HCT116 (cell line): ENCODE results near the gene KIRREL3. TPM values are rescaled to one million over a fixed set of nuclear protein-coding genes. Genes with fewer than 3 reads are reported as not detected.

Source experiments
- ATAC-seq: fragments of 200-7000 bp; cut with Tn5 transposase; 2 replicates; pipeline ENCODE4 v1.9.1; 2020; ENCODE audit warnings: mild to moderate bottlenecking, moderate library complexity
- BruUV-seq: library from RNA; stranded (reverse); fragments of 400-500 nt; replicated peaks from 2 replicates; lab custom pipeline; 2021; lab: Mats Ljungman, UMichigan
- CTCF ChIA-PET: fragments of 300-600 bp; sonication (Branson Sonifier 250); formaldehyde crosslinking; loops from one replicate; lab custom pipeline; 2021; ENCODE audit warnings: antibody characterized with exemption; lab: Charles Lee
- POLR2A ChIA-PET: fragments of 300-600, 350-600 bp; sonication (Branson Sonifier 250); formaldehyde crosslinking; loops from one replicate; lab custom pipeline; 2021; ENCODE audit warnings: antibody characterized with exemption; lab: Charles Lee
- RAD21 ChIA-PET, 2 experiments: fragments of 300-600 bp; sonication (Branson Sonifier 250); formaldehyde crosslinking; loops; one replicate each; lab custom pipeline; 2023; ENCODE audit warnings: low total read pairs in 2 of 2; ENCODE audit not compliant: uncharacterized antibody in 2 of 2, unreplicated experiment in 2 of 2, low non-redundant PET in 1 of 2; lab: Charles Lee
- DNase-seq: peaks from one replicate; pipeline ENCODE4 v3.0.0-alpha.2; 2010; ENCODE audit warnings: low read depth, low spot score
- H2AFZ ChIP-seq: fragments of 200-600 bp; shearing (Covaris generic), sonication (generic); 2 replicates; pipeline ENCODE4 v1.6.1; 2017; ENCODE audit warnings: low read depth, mixed run types, mixed read lengths, antibody characterized with exemption, low read length; ENCODE audit not compliant: poor library complexity, severe bottlenecking
- H3K27ac ChIP-seq: 2 replicates; pipeline ENCODE4 v1.5.1; 2012; ENCODE audit warnings: low read depth, low read length
- H3K27me3 ChIP-seq: fragments of 200-600 bp; sonication (generic); 2 replicates; pipeline ENCODE4 v1.6.1; 2016; ENCODE audit warnings: mixed run types, low read length, mixed read lengths; ENCODE audit not compliant: insufficient read depth
- H3K36me3 ChIP-seq, 2 experiments: fragments of 200-500 bp in 1 of 2; fragments of 200-600 bp in 1 of 2; sonication (Bioruptor generic) in 1 of 2; sonication (generic) in 1 of 2; 2 replicates each; pipeline versions ENCODE4 v1.5.1 to v1.6.1; 2014 to 2016; ENCODE audit warnings: low read length in 2 of 2, inconsistent platforms in 1 of 2, mixed read lengths in 1 of 2, mixed run types in 1 of 2; ENCODE audit not compliant: insufficient read depth in 2 of 2, control insufficient read depth in 1 of 2
- H3K4me1 ChIP-seq, 2 experiments: fragments of 200-600 bp in 1 of 2; sonication (generic) in 1 of 2; 2 replicates each; pipeline versions ENCODE4 v1.5.1 to v1.6.1; 2012 to 2017; ENCODE audit warnings: low read length in 2 of 2, inconsistent platforms in 1 of 2, mild to moderate bottlenecking in 1 of 2, mixed read lengths in 1 of 2, mixed run types in 1 of 2, moderate library complexity in 1 of 2; ENCODE audit not compliant: insufficient read depth in 2 of 2, control insufficient read depth in 1 of 2
- H3K4me2 ChIP-seq: fragments of 200-600 bp; sonication (generic); 2 replicates; pipeline ENCODE4 v1.6.1; 2017; ENCODE audit warnings: mixed run types, low read length, mixed read lengths
- H3K4me3 ChIP-seq, 2 experiments: fragments of 200-600 bp in 1 of 2; sonication (generic) in 1 of 2; replicated peaks in 1 of 2; 2 replicates each; pipeline ENCODE4 v1.5.1; 2011 to 2016; ENCODE audit warnings: low read length in 2 of 2, control low read depth in 1 of 2, low read depth in 1 of 2, mild to moderate bottlenecking in 1 of 2, mixed read lengths in 1 of 2, mixed run types in 1 of 2
- H3K79me2 ChIP-seq: fragments of 200-600 bp; sonication (generic); 2 replicates; pipeline ENCODE4 v1.6.1; 2017; ENCODE audit warnings: mild to moderate bottlenecking, mixed run types, low read length, moderate library complexity, mixed read lengths; ENCODE audit not compliant: insufficient read depth
- H3K9ac ChIP-seq: fragments of 200-600 bp; sonication (generic); 2 replicates; pipeline ENCODE4 v1.6.1; 2016; ENCODE audit warnings: low read length, mixed read lengths
- H3K9me2 ChIP-seq: fragments of 200-600 bp; sonication (generic), shearing (Covaris generic); 2 replicates; pipeline ENCODE4 v1.6.1; 2017; ENCODE audit warnings: mixed run types, mild to moderate bottlenecking, moderate library complexity; ENCODE audit not compliant: insufficient read depth
- H3K9me3 ChIP-seq, 2 experiments: fragments of 200-500 bp in 1 of 2; fragments of 200-600 bp in 1 of 2; sonication (Bioruptor generic) in 1 of 2; sonication (generic) in 1 of 2; 2 replicates each; pipeline ENCODE4 v1.6.1; 2014 to 2017; ENCODE audit warnings: low read length in 2 of 2, mixed read lengths in 2 of 2, inconsistent platforms in 1 of 2, low read depth in 1 of 2, mild to moderate bottlenecking in 1 of 2, mixed run types in 1 of 2, moderate library complexity in 1 of 2; ENCODE audit not compliant: control insufficient read depth in 1 of 2, insufficient read depth in 1 of 2
- H4K20me1 ChIP-seq: fragments of 200-600 bp; sonication (generic), shearing (Covaris generic); 2 replicates; pipeline ENCODE4 v1.6.1; 2017; ENCODE audit warnings: mixed run types, mild to moderate bottlenecking, moderate library complexity; ENCODE audit not compliant: insufficient read depth
- CBX3 ChIP-seq: IDR thresholded peaks from 2 replicates; pipeline ENCODE4 v1.6.1; 2012; ENCODE audit warnings: low read depth
- CEBPB ChIP-seq: IDR thresholded peaks from 2 replicates; pipeline ENCODE4 v1.6.1; 2012; ENCODE audit warnings: low read depth
- EGR1 ChIP-seq: IDR thresholded peaks from 2 replicates; pipeline ENCODE4 v1.6.1; 2012; ENCODE audit warnings: low read depth
- EZH2 ChIP-seq: fragments of 200-600 bp; sonication (generic); IDR thresholded peaks from 2 replicates; pipeline ENCODE4 v1.6.1; 2017; ENCODE audit warnings: antibody characterized with exemption, mixed run types
- FOSL1 ChIP-seq: IDR thresholded peaks from 2 replicates; pipeline ENCODE4 v1.6.1; 2012; ENCODE audit warnings: low read depth
- POLR2A ChIP-seq: IDR thresholded peaks from 2 replicates; pipeline ENCODE4 v1.7.0; 2011; ENCODE audit warnings: borderline replicate concordance; ENCODE audit not compliant: insufficient read depth, insufficient read length; ENCODE audit errors: extremely low read depth
- POLR2AphosphoS5 ChIP-seq: IDR thresholded peaks from 2 replicates; pipeline ENCODE4 v1.6.1; 2011; ENCODE audit warnings: mild to moderate bottlenecking, low read depth, low read length, moderate library complexity
- RAD21 ChIP-seq: IDR thresholded peaks from 2 replicates; pipeline ENCODE4 v1.6.1; 2012; ENCODE audit warnings: low read depth, mild to moderate bottlenecking
- SIN3A ChIP-seq: IDR thresholded peaks from 2 replicates; pipeline ENCODE4 v1.6.1; 2012; ENCODE audit warnings: low read depth
- SP1 ChIP-seq: IDR thresholded peaks from 2 replicates; pipeline ENCODE4 v1.6.1; 2012; ENCODE audit warnings: low read depth
- TCF7L2 ChIP-seq: IDR thresholded peaks from 2 replicates; pipeline ENCODE4 v1.7.0; 2011; ENCODE audit warnings: borderline replicate concordance, inconsistent platforms; ENCODE audit not compliant: insufficient read depth, insufficient read length; ENCODE audit errors: extremely low read depth
- ZFX ChIP-seq: fragments of 450-650 bp; IDR thresholded peaks from 2 replicates; pipeline ENCODE4 v1.6.1; 2017
- ZNF274 ChIP-seq: fragments of 200-500 bp; sonication (Bioruptor generic); IDR thresholded peaks from 2 replicates; pipeline ENCODE4 v1.6.1; 2014; ENCODE audit warnings: mild to moderate bottlenecking, low read depth, low read length, inconsistent platforms
- intact Hi-C: fragments of 100-400 bp; cut with micrococcal nuclease; formaldehyde crosslinking; loops from 2 replicates; pipeline ENCODE4 v1.10.0; 2022
- total RNA-seq: library from RNA; stranded (reverse); gene quantifications from one replicate; pipeline ENCODE4 v1.2.1, GENCODE V29; 2021; ENCODE audit not compliant: unreplicated experiment
- TF ChIP-seq, protein P1 (sequence below): IDR thresholded peaks from 2 replicates; pipeline ENCODE4 v1.6.1; 2012
- TF ChIP-seq, protein P2 (sequence below): IDR thresholded peaks from 2 replicates; pipeline ENCODE4 v1.6.1; 2011; ENCODE audit warnings: mild to moderate bottlenecking, low read length, moderate library complexity; ENCODE audit not compliant: insufficient replicate concordance; ENCODE audit errors: extremely low read depth
- TF ChIP-seq, protein P3 (sequence below): IDR thresholded peaks from 2 replicates; pipeline ENCODE4 v1.6.1; 2012; ENCODE audit warnings: low read depth
- TF ChIP-seq, protein P4 (sequence below), 3 experiments: fragments of 200-600 bp in 1 of 3; sonication (generic) in 1 of 3; IDR thresholded peaks in 2 of 3; conservative IDR thresholded peaks in 1 of 3; 2 replicates each; pipeline ENCODE4 v1.5.1; 2012 to 2017; ENCODE audit warnings: low read depth in 2 of 3, low read length in 2 of 3, antibody characterized with exemption in 1 of 3, borderline replicate concordance in 1 of 3, control low read depth in 1 of 3, mild to moderate bottlenecking in 1 of 3, mixed read lengths in 1 of 3, mixed run types in 1 of 3, moderate library complexity in 1 of 3; ENCODE audit not compliant: insufficient read depth in 1 of 3
- TF ChIP-seq, protein P5 (sequence below): IDR thresholded peaks from 2 replicates; pipeline ENCODE4 v1.6.1; 2012

KIRREL3 gene
- total RNA-seq, 1 experiment from 2014 or later, result not detected

DNA sequence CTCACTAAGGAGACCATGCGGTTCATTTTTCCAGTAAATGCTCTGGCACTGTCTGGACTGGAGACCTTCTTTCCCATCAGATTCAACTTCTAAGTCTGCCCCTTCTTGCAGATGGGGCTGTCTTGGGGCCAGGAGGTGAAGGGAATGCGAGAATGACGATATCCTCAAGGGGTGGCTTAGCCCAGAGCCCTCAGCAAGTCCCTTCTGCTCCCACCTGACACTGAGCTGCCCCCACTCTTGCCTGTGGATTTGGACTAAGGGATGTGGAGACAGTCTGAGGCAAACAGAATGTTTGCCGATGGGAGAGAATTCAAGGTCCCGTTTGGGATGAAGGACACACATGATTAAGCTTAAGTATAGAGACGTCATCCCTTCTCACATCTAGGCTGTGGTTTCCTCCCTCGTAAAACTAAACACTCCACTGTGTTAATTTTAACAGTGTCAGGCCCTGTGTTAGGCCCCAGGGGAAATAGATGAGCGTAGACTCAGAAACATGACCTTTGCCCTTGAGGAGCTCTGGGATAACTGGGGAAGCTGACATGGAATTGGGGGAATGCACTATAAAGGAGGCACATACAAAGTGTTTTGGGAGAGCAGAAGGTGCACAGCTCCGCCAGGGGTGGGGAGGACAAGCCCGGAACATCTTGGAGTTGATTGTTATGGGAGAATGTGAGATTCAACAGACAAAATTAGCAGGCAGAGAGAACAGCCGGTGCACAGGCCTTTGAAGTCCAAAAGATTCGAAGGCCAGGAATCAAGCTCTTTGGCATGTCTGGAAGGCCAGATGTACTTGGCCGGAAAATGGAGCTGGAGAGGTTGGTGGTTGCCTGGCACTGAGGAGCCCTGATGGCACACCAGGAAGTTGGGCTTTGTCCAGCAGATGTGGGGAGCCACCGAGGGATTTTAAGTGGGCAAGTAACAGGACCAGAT is 573.5 kb downstream of the KIRREL3 start:
- Histone ChIP-seq H3K9me3 (no peaks in the 10 kb centered on the region), H3K4me3 (no peak overlapping the region), H3K4me1 (peaks cover 0 to 8% of the 10 kb centered on the region in 2 experiments; a peak in 2 of 4 replicates), H3K36me3 (no peaks in the 10 kb centered on the region), H3K27me3 (no peaks in the 10 kb centered on the region), H3K79me2 (no peaks in the 10 kb centered on the region), H3K9me2 (no peaks in the 10 kb centered on the region), H2AFZ (no peak overlapping the region), H3K9ac (no peak overlapping the region), H4K20me1 (no peaks in the 10 kb centered on the region), H3K4me2 (no peak overlapping the region), H3K27ac (no peak overlapping the region)
- ATAC-seq, result no peak
- ChIA-PET POLR2A (interaction anchor here (1.2 kb wide), 1 partner anchor 123 kb away, joined by 3 read pairs; the partner anchor contains the start of gene DCPS), CTCF (no interaction called here), RAD21 (no interaction called here)
- intact Hi-C loops, result no loop called here
- BruUV-seq, result no TSS peak
- TF ChIP-seq TCF7L2 (no peak), EGR1 (no peak), ZNF274 (no peak), RAD21 (no peak), ZFX (no peak), POLR2AphosphoS5 (no peak), CEBPB (no peak), SIN3A (no peak), EZH2 (no peak), FOSL1 (no peak), CBX3 (no peak), SP1 (no peak), POLR2A (no peak)
- TF ChIP-seq, protein P1, sequence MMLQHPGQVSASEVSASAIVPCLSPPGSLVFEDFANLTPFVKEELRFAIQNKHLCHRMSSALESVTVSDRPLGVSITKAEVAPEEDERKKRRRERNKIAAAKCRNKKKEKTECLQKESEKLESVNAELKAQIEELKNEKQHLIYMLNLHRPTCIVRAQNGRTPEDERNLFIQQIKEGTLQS, result no peak
- TF ChIP-seq, protein P2, sequence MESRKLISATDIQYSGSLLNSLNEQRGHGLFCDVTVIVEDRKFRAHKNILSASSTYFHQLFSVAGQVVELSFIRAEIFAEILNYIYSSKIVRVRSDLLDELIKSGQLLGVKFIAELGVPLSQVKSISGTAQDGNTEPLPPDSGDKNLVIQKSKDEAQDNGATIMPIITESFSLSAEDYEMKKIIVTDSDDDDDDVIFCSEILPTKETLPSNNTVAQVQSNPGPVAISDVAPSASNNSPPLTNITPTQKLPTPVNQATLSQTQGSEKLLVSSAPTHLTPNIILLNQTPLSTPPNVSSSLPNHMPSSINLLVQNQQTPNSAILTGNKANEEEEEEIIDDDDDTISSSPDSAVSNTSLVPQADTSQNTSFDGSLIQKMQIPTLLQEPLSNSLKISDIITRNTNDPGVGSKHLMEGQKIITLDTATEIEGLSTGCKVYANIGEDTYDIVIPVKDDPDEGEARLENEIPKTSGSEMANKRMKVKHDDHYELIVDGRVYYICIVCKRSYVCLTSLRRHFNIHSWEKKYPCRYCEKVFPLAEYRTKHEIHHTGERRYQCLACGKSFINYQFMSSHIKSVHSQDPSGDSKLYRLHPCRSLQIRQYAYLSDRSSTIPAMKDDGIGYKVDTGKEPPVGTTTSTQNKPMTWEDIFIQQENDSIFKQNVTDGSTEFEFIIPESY, result no peak
- TF ChIP-seq, protein P3, sequence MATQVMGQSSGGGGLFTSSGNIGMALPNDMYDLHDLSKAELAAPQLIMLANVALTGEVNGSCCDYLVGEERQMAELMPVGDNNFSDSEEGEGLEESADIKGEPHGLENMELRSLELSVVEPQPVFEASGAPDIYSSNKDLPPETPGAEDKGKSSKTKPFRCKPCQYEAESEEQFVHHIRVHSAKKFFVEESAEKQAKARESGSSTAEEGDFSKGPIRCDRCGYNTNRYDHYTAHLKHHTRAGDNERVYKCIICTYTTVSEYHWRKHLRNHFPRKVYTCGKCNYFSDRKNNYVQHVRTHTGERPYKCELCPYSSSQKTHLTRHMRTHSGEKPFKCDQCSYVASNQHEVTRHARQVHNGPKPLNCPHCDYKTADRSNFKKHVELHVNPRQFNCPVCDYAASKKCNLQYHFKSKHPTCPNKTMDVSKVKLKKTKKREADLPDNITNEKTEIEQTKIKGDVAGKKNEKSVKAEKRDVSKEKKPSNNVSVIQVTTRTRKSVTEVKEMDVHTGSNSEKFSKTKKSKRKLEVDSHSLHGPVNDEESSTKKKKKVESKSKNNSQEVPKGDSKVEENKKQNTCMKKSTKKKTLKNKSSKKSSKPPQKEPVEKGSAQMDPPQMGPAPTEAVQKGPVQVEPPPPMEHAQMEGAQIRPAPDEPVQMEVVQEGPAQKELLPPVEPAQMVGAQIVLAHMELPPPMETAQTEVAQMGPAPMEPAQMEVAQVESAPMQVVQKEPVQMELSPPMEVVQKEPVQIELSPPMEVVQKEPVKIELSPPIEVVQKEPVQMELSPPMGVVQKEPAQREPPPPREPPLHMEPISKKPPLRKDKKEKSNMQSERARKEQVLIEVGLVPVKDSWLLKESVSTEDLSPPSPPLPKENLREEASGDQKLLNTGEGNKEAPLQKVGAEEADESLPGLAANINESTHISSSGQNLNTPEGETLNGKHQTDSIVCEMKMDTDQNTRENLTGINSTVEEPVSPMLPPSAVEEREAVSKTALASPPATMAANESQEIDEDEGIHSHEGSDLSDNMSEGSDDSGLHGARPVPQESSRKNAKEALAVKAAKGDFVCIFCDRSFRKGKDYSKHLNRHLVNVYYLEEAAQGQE, result no peak
- TF ChIP-seq, protein P4, sequence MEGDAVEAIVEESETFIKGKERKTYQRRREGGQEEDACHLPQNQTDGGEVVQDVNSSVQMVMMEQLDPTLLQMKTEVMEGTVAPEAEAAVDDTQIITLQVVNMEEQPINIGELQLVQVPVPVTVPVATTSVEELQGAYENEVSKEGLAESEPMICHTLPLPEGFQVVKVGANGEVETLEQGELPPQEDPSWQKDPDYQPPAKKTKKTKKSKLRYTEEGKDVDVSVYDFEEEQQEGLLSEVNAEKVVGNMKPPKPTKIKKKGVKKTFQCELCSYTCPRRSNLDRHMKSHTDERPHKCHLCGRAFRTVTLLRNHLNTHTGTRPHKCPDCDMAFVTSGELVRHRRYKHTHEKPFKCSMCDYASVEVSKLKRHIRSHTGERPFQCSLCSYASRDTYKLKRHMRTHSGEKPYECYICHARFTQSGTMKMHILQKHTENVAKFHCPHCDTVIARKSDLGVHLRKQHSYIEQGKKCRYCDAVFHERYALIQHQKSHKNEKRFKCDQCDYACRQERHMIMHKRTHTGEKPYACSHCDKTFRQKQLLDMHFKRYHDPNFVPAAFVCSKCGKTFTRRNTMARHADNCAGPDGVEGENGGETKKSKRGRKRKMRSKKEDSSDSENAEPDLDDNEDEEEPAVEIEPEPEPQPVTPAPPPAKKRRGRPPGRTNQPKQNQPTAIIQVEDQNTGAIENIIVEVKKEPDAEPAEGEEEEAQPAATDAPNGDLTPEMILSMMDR (IDR thresholded peaks at IDR 0.05 in 2 of 3, conservative IDR thresholded peaks at IDR 0.05 in 1 of 3; ENCODE audit: borderline replicate concordance in 1 of 3, insufficient read depth in 1 of 3, low read depth in 2 of 3, low read length in 2 of 3), result no peak
- TF ChIP-seq, protein P5, sequence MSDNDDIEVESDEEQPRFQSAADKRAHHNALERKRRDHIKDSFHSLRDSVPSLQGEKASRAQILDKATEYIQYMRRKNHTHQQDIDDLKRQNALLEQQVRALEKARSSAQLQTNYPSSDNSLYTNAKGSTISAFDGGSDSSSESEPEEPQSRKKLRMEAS, result no peak
- no peak for DNase-seq
